ENCODE measurements around the gene ATP2C2.

Gene ATP2C2

GRCh38 chr16:84382396-84382795 is 14.1 kb downstream of the ATP2C2 start:
- Histone ChIP-seq H3K9me2 (replicated peaks; ENCODE audit: insufficient read depth, low read length) (no peaks in the 10 kb centered on the region), H3K4me2 (ENCODE audit: low read depth, low read length, poor library complexity, severe bottlenecking) (no peak overlapping the region), H3K4me3 (ENCODE audit: insufficient read depth, low read length, poor library complexity, severe bottlenecking) (no peak overlapping the region), H2AFZ (ENCODE audit: low read depth, low read length, severe bottlenecking) (no peak overlapping the region), H4K20me1 (ENCODE audit: low read depth, low read length) (no peaks in the 10 kb centered on the region), H3K79me2 (ENCODE audit: insufficient read depth, low read length) (no peaks in the 10 kb centered on the region), H3K27ac (ENCODE audit: low read depth, low read length) (no peak overlapping the region), H3K36me3 (ENCODE audit: low read length) (no peaks in the 10 kb centered on the region), H3K9ac (ENCODE audit: low read length) (no peak overlapping the region), H3K9me3 (ENCODE audit: insufficient read depth, low read length) (no peaks in the 10 kb centered on the region), H3K27me3 (ENCODE audit: low read length) (no peaks in the 10 kb centered on the region), H3F3A (ENCODE audit: insufficient read depth) (no peaks in the 10 kb centered on the region)
- TF ChIP-seq CTCF (IDR thresholded peaks at IDR 0.05; ENCODE audit: insufficient read depth, low read length, poor library complexity, severe bottlenecking) (no peak), EZH2phosphoT487 (conservative IDR thresholded peaks at IDR 0.05; ENCODE audit: low read length) (no peak)

- Histone ChIP-seq H4K20me1 (ENCODE audit: low read depth, low read length) (no peaks in the 10 kb centered on the region), H3K27ac (ENCODE audit: low read depth, low read length) (no peak overlapping the region), H3F3A (ENCODE audit: insufficient read depth) (no peaks in the 10 kb centered on the region), H3K9me3 (ENCODE audit: insufficient read depth, low read length) (no peaks in the 10 kb centered on the region), H3K4me2 (ENCODE audit: low read depth, low read length, poor library complexity, severe bottlenecking) (no peak overlapping the region), H3K9me2 (replicated peaks; ENCODE audit: insufficient read depth, low read length) (no peaks in the 10 kb centered on the region), H3K9ac (ENCODE audit: low read length) (no peak overlapping the region), H2AFZ (ENCODE audit: low read depth, low read length, severe bottlenecking) (no peak overlapping the region), H3K79me2 (ENCODE audit: insufficient read depth, low read length) (no peaks in the 10 kb centered on the region), H3K4me3 (ENCODE audit: insufficient read depth, low read length, poor library complexity, severe bottlenecking) (no peak overlapping the region), H3K27me3 (ENCODE audit: low read length) (no peaks in the 10 kb centered on the region), H3K36me3 (ENCODE audit: low read length) (no peaks in the 10 kb centered on the region)
- TF ChIP-seq EZH2phosphoT487 (conservative IDR thresholded peaks at IDR 0.05; ENCODE audit: low read length) = no peak
- TF ChIP-seq CTCF (IDR thresholded peaks at IDR 0.05; ENCODE audit: insufficient read depth, low read length, poor library complexity, severe bottlenecking) = no peak
Observed at GRCh38 chr16:84383106-84383505, 14.8 kb downstream of the ATP2C2 start.

GRCh38 chr16:84386047-84386446 is 17.7 kb downstream of the ATP2C2 start:
- no peak overlapping the region for H3K9ac ChIP-seq (ENCODE audit: low read length)

More at GRCh38 chr16:84386047-84386446, 17.7 kb downstream of the ATP2C2 start:
- TF ChIP-seq CTCF (IDR thresholded peaks at IDR 0.05; ENCODE audit: insufficient read depth, low read length, poor library complexity, severe bottlenecking) = no peak
- TF ChIP-seq EZH2phosphoT487 (conservative IDR thresholded peaks at IDR 0.05; ENCODE audit: low read length) = no peak
- no peaks in the 10 kb centered on the region for H3K9me3 ChIP-seq (ENCODE audit: insufficient read depth, low read length)
- no peaks in the 10 kb centered on the region for H3K27me3 ChIP-seq (ENCODE audit: low read length)
- no peak overlapping the region for H2AFZ ChIP-seq (ENCODE audit: low read depth, low read length, severe bottlenecking)
- H3K9me2 ChIP-seq (replicated peaks; ENCODE audit: insufficient read depth, low read length) = no peaks in the 10 kb centered on the region
- no peaks in the 10 kb centered on the region for H3K36me3 ChIP-seq (ENCODE audit: low read length)
- no peak overlapping the region for H3K27ac ChIP-seq (ENCODE audit: low read depth, low read length)
- no peaks in the 10 kb centered on the region for H3K79me2 ChIP-seq (ENCODE audit: insufficient read depth, low read length)
- H3F3A ChIP-seq (ENCODE audit: insufficient read depth) = no peaks in the 10 kb centered on the region
- H4K20me1 ChIP-seq (ENCODE audit: low read depth, low read length) = no peaks in the 10 kb centered on the region
- no peak overlapping the region for H3K4me3 ChIP-seq (ENCODE audit: insufficient read depth, low read length, poor library complexity, severe bottlenecking)
- H3K4me2 ChIP-seq (ENCODE audit: low read depth, low read length, poor library complexity, severe bottlenecking) = no peak overlapping the region

Measured in SU-DHL-6 (cell line).